Motor neuron (in vitro differentiated cells): ENCODE results near the gene VWA8. TPM values are rescaled to one million over a fixed set of nuclear protein-coding genes. Genes with fewer than 3 reads are reported as not detected.
A peak's percentile ranks its signal among the peaks of the same experiment; 100 is the strongest.

Source experiments
- ATAC-seq, 8 experiments: fragments of 200-7000 bp; cut with Tn5 transposase; replicated peaks in 6 of 8; 2 replicates each; pipeline ENCODE4 v1.8.0; 2021; ENCODE audit warnings: mild to moderate bottlenecking in 8 of 8, moderate library complexity in 8 of 8
- H3K27ac ChIP-seq, 2 donors: fragments of 250-450 bp; sonication (Bioruptor Pico); 2 replicates each; pipeline ENCODE4 v1.9.0; 2021; ENCODE audit warnings: antibody characterized with exemption in 2 of 2, mild to moderate bottlenecking in 2 of 2, moderate library complexity in 1 of 2
- H3K4me1 ChIP-seq, 2 donors: fragments of 250-450 bp; sonication (Bioruptor Pico); replicated peaks in 1 of 2; 2 replicates each; pipeline ENCODE4 v1.6.1; 2021; ENCODE audit warnings: antibody characterized with exemption in 2 of 2, mild to moderate bottlenecking in 2 of 2, moderate library complexity in 1 of 2
- H3K4me3 ChIP-seq, 5 donors: fragments of 250-450 bp; sonication (Bioruptor Pico); 2 replicates each; pipeline ENCODE4 v1.9.0; 2021; ENCODE audit warnings: antibody characterized with exemption in 5 of 5, mild to moderate bottlenecking in 5 of 5, moderate library complexity in 4 of 5
- WGBS, 10 experiments: fragments of 450-650 bp; shearing (Covaris generic); methylation state at CpG; one replicate each; pipeline ENCODE4 v1.0.0; 2022; 5-methylcytosine and 5-hydroxymethylcytosine counted together
- in situ Hi-C, 9 experiments: fragments of 400-800 bp; cut with MboI; loops; one replicate each; pipeline ENCODE4 v1.15.0; 2021; ENCODE audit warnings: low sequenced_read_pairs in 9 of 9, low pct_unique_long_range_greater_than_20kb in 2 of 9; ENCODE audit not compliant: unreplicated experiment in 9 of 9
- total RNA-seq, 8 experiments: library from RNA; unstranded; fragments of 300-600 nt; gene quantifications; 2 replicates each; pipeline versions ENCODE4 v1.2.3 to v1.2.4, GENCODE V29; 2022

VWA8 gene
- total RNA-seq, 8 experiments from 2014 or later, result 9.1 to 31.7 (median 11.8) TPM

GRCh38 chr13:41668130-41668757 lies 292.7 kb downstream of the VWA8 start:
- Histone ChIP-seq H3K4me1 (no peaks in the 10 kb centered on the region), H3K4me3 (no peak overlapping the region), H3K27ac (no peak overlapping the region)
- in situ Hi-C loops, result loop anchor here in 3 of 9 experiments (10.0 to 25.0 kb wide), 3 partner anchors 256 to 447 kb away; no protein-coding TSS in a partner anchor
- peak; percentile 74 to 100 (median 94) for ATAC-seq
- WGBS, 10 experiments, result 8 to 63% (median 17%) methylated on average over 1 of the region's 1 CpG; no CpG with 5 or more reads in 5 of the 10 experiments

DNA sequence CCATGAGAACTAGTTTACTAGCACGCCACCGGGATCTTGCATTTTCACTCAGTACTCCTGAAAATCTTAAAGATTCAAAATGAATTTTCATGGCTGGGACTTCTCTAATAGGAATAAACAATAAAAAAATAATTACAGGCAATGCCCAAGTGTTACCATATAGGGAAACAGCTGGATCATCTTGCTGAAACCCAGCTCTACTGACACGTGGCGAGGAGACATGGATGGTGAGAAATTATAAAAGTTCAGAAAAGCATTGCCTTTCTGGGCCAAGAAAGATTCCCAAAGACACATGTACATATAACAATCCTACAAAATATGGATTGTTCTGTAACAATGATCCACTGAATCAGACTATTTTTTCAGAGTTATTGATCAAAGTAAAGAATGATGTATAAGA lies 294.3 kb downstream of the VWA8 start:
- Histone ChIP-seq H3K27ac (no peak overlapping the region), H3K4me1 (no peaks in the 10 kb centered on the region), H3K4me3 (no peak overlapping the region)
- 85 to 100% (median 95%) methylated on average over 1 to 4 of the region's 4 CpGs; no CpG with 5 or more reads in 2 of the 10 experiments for WGBS, 10 experiments
- ATAC-seq, result no peak
- in situ Hi-C loops, result loop anchor here in 3 of 9 experiments (10.0 to 25.0 kb wide), 3 partner anchors 254 to 448 kb away; no protein-coding TSS in a partner anchor

GRCh38 chr13:41660411-41660810 lies 300.5 kb downstream of the VWA8 start:
- H3K4me1 ChIP-seq, result no peaks in the 10 kb centered on the region
- in situ Hi-C loops, result loop anchor here in 3 of 9 experiments (10.0 to 25.0 kb wide), 3 partner anchors 248 to 454 kb away; no protein-coding TSS in a partner anchor
- no peak overlapping the region for H3K4me3 ChIP-seq
- WGBS, 10 experiments, result 14 to 100% (median 100%) methylated on average over 1 to 2 of the region's 2 CpGs; no CpG with 5 or more reads in 3 of the 10 experiments
- peak in 1 of 8 experiments; percentile 39 for ATAC-seq
- no peak overlapping the region for H3K27ac ChIP-seq

DNA sequence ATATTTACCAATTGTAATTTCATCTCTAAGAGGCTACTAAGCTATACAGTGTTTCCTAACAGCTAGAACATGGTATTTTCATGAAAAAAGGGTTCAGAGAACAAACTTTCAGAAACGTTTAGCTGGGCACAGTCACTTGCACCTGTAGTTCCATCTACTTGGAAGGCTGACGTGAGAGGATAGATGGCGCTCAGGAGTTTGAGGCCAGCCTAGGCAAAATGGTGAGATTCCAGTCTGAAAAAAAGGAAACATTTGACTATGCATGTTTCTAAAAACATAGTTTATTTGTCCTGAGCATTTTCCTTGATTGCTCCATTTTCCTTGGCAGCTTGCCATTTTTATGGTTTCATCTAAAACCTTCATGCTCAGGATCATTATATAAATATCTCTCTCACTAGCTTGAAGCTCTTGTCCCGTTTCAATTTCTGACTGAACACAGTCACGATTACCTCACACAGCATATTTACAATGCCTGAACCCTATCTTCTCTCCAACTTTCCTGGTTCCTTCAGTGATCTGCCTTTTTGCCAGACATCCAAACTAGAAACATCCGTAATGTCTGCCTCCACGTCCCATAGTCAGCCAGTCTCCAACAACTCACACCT lies 302.8 kb downstream of the VWA8 start:
- ATAC-seq, result no peak
- H3K4me1 ChIP-seq, result no peaks in the 10 kb centered on the region
- 67 to 100% (median 90%) methylated on average over 2 to 7 of the region's 7 CpGs for WGBS, 10 experiments
- H3K27ac ChIP-seq, result no peak overlapping the region
- in situ Hi-C loops, result loop anchor here in 2 of 9 experiments (25.0 kb wide), 2 partner anchors 246 to 454 kb away; no protein-coding TSS in a partner anchor
- no peak overlapping the region for H3K4me3 ChIP-seq

- Histone ChIP-seq H3K27ac (no peak overlapping the region), H3K4me1 (no peaks in the 10 kb centered on the region), H3K4me3 (no peak overlapping the region)
- ATAC-seq, result no peak
- in situ Hi-C loops, result loop anchor here in 2 of 9 experiments (25.0 kb wide), 2 partner anchors 244 to 456 kb away; no protein-coding TSS in a partner anchor
- WGBS, 10 experiments, result 59 to 100% (median 85%) methylated on average over 1 to 6 of the region's 6 CpGs
Measured at GRCh38 chr13:41655997-41656396, 304.9 kb downstream of the VWA8 start.

DNA sequence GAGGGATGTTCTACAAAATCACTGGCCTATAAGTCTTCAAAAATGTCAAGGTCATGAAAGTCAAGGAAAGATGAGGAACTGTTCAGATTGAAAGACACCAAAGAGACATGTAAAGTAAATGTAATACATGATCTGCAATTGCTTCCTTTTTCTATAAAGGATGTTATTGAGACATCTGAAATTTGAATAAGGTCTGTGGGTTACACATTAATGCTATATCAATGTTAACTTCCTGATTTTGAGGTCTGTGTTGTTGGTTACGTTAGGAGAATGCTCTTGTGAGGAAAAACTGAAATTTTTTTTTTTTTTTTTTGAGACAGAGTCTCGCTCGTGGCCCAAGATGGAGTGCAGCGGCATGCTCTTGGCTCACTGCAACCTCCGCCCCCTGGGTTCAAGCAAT lies 306.1 kb downstream of the VWA8 start:
- no peak for ATAC-seq
- Histone ChIP-seq H3K4me1 (no peaks in the 10 kb centered on the region), H3K4me3 (no peak overlapping the region), H3K27ac (no peak overlapping the region)
- 87 to 100% (median 95%) methylated on average over 2 to 5 of the region's 5 CpGs; no CpG with 5 or more reads in 2 of the 10 experiments for WGBS, 10 experiments
- in situ Hi-C loops, result loop anchor here in 2 of 9 experiments (25.0 kb wide), 2 partner anchors 242 to 458 kb away; no protein-coding TSS in a partner anchor

DNA sequence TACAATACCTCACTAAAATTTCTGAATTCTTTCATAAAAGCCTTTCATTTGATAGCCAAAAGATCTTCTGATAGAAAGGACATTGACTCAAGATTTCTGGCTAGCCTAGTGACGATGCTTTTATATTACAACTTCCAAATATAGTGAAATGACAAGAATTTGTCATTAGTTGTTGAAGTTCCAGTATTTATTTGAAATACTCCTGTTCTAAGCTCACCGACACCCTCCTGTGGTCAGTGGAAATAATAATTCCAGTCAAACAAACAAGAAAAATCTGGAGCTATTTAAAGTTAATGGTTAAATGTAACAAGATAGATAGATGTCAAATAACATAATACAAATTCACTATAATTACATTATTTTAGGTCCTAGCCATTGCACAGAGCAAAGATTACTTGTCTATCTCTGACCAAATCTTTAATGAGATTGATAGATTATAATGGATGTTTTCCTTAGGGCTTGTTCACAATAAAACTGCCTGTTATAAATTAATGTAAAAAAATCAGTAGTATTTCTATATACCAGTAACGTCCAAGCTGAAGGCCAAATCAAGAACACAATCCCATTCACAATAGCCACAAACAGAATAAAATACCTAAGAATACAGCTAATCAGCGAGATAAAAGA lies 308.1 kb downstream of the VWA8 start:
- 25 to 66% (median 58%) methylated on average over 1 to 4 of the region's 4 CpGs for WGBS, 10 experiments
- in situ Hi-C loops, result loop anchor here in 2 of 9 experiments (25.0 kb wide), 2 partner anchors 241 to 459 kb away; no protein-coding TSS in a partner anchor
- no peak overlapping the region for H3K4me3 ChIP-seq
- peak in 2 of 8 experiments; percentile 43 to 50 for ATAC-seq
- H3K4me1 ChIP-seq, result no peaks in the 10 kb centered on the region
- H3K27ac ChIP-seq, result no peak overlapping the region

DNA sequence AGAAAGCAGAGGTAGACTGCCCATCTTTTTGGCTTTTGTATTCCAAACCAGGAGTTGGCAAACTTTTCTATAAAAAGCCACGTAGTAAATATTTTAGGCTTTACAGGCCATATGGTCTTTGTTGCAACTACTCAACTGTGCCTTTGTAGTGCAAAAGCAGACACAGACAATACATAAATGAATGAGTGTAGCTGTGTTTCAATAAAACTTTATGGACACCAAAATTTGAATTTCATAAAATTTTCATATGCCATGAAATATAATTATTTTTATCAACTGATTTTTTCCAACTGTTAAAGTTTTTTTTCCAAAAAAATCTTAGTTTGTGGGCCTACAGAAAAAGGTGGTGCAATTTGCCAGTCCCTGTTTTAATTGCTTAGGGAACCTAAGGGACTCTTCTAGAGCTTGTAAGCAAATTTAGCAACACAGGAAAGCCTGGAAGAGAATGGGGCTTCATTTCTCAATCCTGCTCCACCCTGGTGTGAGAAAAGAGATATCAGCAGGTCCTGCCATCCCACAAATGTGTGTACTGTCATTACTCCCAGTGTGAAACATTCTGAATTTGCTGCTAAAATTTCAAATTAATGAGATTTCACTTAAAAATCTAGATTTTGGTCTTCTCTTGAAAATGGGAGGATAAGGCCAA lies 309.4 kb downstream of the VWA8 start:
- in situ Hi-C loops, result loop anchor here in 2 of 9 experiments (25.0 kb wide), 2 partner anchors 239 to 461 kb away; no protein-coding TSS in a partner anchor
- 43 to 100% (median 88%) methylated on average over 1 of the region's 1 CpG; no CpG with 5 or more reads in 1 of the 10 experiments for WGBS, 10 experiments

GRCh38 chr13:41650706-41651105 lies 310.2 kb downstream of the VWA8 start:
- in situ Hi-C loops, result loop anchor here in 2 of 9 experiments (25.0 kb wide), 2 partner anchors 238 to 462 kb away; no protein-coding TSS in a partner anchor
- Histone ChIP-seq H3K4me3 (no peak overlapping the region), H3K4me1 (no peaks in the 10 kb centered on the region), H3K27ac (no peak overlapping the region)
- ATAC-seq, result no peak
- WGBS, 10 experiments, result 60 to 100% (median 88%) methylated on average over 1 to 2 of the region's 2 CpGs; no CpG with 5 or more reads in 1 of the 10 experiments

More for the DNA sequence above, 309.4 kb downstream of the VWA8 start:
- no peak overlapping the region for H3K4me3 ChIP-seq
- no peak overlapping the region for H3K27ac ChIP-seq
- ATAC-seq, result no peak
- no peaks in the 10 kb centered on the region for H3K4me1 ChIP-seq

DNA sequence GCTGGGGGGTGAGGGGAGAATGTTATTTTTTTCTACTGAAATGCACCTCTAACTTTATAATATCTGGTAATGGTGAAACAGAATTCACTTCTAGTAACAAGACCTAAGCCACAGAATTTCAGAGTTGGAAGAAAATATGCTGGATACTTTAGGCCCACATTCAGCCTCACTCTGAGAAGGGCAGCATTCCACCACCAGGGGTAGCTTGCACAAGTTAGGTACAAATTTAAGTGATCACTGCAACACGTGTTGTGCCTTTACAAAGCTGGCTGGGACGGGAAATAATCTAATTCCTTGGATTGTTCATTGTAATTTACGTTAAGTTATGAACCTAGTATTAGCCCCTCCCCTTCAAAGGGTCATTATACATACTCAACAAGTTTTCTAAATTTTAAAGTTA lies 311.2 kb downstream of the VWA8 start:
- in situ Hi-C loops, result loop anchor here in 2 of 9 experiments (25.0 kb wide), 2 partner anchors 237 to 463 kb away; no protein-coding TSS in a partner anchor
- no peaks in the 10 kb centered on the region for H3K4me1 ChIP-seq
- H3K4me3 ChIP-seq, result no peak overlapping the region
- no peak overlapping the region for H3K27ac ChIP-seq
- no peak for ATAC-seq
- 53 to 100% (median 81%) methylated on average over 1 to 3 of the region's 3 CpGs; no CpG with 5 or more reads in 1 of the 10 experiments for WGBS, 10 experiments

GRCh38 chr13:41648314-41648935 lies 312.5 kb downstream of the VWA8 start:
- in situ Hi-C loops, result no loop called here
- 38 to 100% (median 69%) methylated on average over 3 to 5 of the region's 5 CpGs; no CpG with 5 or more reads in 1 of the 10 experiments for WGBS, 10 experiments
- Histone ChIP-seq H3K4me1 (no peaks in the 10 kb centered on the region), H3K4me3 (no peak overlapping the region), H3K27ac (no peak overlapping the region)
- peak in 4 of 8 experiments; percentile 17 to 86 (median 50) for ATAC-seq
